Measurements from ENCODE around the gene CD37.

Gene CD37

GRCh38 chr19:49356382-49356781 lies 21.2 kb downstream of the CD37 start:
- Histone ChIP-seq H3K9ac (ENCODE audit: low read length) (no peak overlapping the region), H3K4me3 (ENCODE audit: low read length) (no peak overlapping the region), H3K36me3 (ENCODE audit: control insufficient read depth, low read depth, low read length) (peaks cover 63% of the 10 kb centered on the region), H3K27ac (ENCODE audit: low read length) (no peak overlapping the region), H3K9me3 (ENCODE audit: control insufficient read depth, low read depth, low read length) (no peaks in the 10 kb centered on the region), H3K4me1 (ENCODE audit: control insufficient read depth, low read depth, low read length) (no peaks in the 10 kb centered on the region), H3K27me3 (ENCODE audit: control insufficient read depth, insufficient read depth, low read length) (no peaks in the 10 kb centered on the region)

GRCh38 chr19:49357186-49357585 lies 22.0 kb downstream of the CD37 start:
- no peak overlapping the region for H3K9ac ChIP-seq (ENCODE audit: low read length)
- H3K9me3 ChIP-seq (ENCODE audit: control insufficient read depth, low read depth, low read length) = no peaks in the 10 kb centered on the region
- no peaks in the 10 kb centered on the region for H3K4me1 ChIP-seq (ENCODE audit: control insufficient read depth, low read depth, low read length)
- H3K4me3 ChIP-seq (ENCODE audit: low read length) = no peak overlapping the region
- H3K27me3 ChIP-seq (ENCODE audit: control insufficient read depth, insufficient read depth, low read length) = no peaks in the 10 kb centered on the region
- no peak overlapping the region for H3K27ac ChIP-seq (ENCODE audit: low read length)
- peaks cover 61% of the 10 kb centered on the region for H3K36me3 ChIP-seq (ENCODE audit: control insufficient read depth, low read depth, low read length)

DNA sequence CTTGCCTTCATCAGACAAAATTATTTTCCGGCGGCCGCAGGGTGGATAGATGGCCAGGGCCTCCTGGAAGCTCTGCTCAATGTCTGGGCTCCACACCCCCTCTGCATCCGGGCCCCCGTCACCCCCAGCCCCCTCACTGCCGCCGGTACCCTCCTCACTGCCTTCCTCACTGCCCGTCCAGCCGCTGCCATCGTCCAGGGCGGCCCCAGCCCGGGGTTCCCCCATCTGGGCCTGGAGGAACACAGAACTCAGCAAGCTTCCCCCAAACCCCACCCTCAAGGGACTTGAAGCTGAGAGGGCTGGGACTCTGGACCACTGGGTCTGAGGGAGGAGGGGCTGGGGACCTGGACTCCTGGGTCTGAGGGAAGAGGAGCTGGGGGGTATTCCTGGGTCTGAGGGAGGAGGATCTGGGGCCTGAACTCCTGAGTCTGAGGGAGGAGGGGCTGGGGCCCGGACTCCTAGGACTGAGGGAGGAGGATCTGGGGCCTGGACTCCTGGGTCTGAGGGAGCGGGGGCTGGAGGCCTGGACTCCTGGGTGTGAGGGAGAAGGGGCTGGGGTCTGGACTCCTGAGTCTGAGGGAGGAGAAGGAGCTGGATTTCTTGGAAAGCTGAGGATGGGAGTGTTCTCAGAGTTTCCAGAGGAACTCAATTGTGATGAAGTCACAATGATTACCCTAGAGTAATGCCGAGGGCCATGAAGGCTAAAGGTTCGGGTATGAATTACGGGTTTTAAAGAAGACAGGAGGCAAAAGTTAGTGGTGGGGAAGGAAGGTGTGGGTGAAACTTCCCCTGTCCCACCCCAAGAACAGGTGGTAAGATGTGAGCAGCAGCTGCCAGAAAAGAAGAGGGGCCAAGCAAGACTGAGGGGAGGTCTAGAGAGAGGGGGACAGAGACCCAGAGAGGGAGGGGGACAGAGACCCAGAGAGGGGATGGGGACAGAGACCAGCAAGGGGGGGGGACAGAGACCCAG lies 24.9 kb downstream of the CD37 start:
- Histone ChIP-seq H3K4me3 (ENCODE audit: low read length) (peak overlapping the region; percentile 95), H3K4me1 (ENCODE audit: control insufficient read depth, low read depth, low read length) (no peaks in the 10 kb centered on the region), H3K36me3 (ENCODE audit: control insufficient read depth, low read depth, low read length) (peaks cover 39% of the 10 kb centered on the region), H3K27ac (ENCODE audit: low read length) (no peak overlapping the region), H3K9ac (ENCODE audit: low read length) (peak overlapping the region; percentile 100), H3K9me3 (ENCODE audit: control insufficient read depth, low read depth, low read length) (no peaks in the 10 kb centered on the region), H3K27me3 (ENCODE audit: control insufficient read depth, insufficient read depth, low read length) (no peaks in the 10 kb centered on the region)

DNA sequence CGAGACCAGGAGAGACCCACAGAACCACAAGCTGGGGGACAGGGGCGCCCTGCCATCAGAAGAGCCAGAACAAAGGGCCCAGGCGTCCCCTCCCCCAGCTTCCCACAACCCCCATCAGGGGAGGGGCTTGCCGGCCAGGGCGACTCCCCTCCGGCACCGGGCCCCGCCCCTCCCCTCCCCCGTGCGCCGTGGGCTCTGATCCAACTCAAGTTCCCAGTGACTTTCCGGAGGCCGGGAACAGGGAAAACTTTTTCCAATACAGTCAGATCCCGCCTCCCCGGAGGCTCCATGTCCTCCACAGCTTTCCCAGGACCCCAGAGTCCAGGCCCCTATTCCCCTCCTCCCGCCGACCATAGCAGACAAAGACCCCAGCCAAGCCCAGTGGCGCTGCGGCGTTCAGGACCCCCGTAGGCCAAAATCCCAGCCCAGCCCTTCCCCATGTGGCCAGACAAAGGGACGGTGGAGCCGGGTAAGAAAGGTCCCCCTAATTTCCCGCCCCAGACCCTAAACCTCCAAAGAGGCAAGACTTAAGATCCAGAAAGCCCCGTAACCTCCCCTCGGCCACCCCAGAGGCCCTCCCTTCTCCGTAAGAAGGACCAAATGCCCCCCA lies 26.3 kb downstream of the CD37 start:
- Histone ChIP-seq H3K27ac (ENCODE audit: low read length) (peak overlapping the region; percentile 91), H3K4me3 (ENCODE audit: low read length) (peak overlapping the region; percentile 95), H3K4me1 (ENCODE audit: control insufficient read depth, low read depth, low read length) (no peaks in the 10 kb centered on the region), H3K27me3 (ENCODE audit: control insufficient read depth, insufficient read depth, low read length) (no peaks in the 10 kb centered on the region), H3K36me3 (ENCODE audit: control insufficient read depth, low read depth, low read length) (peaks cover 25% of the 10 kb centered on the region), H3K9me3 (ENCODE audit: control insufficient read depth, low read depth, low read length) (no peaks in the 10 kb centered on the region), H3K9ac (ENCODE audit: low read length) (peak overlapping the region; percentile 100)

- Histone ChIP-seq H3K9me3 (ENCODE audit: control insufficient read depth, low read depth, low read length) (no peaks in the 10 kb centered on the region), H3K27me3 (ENCODE audit: control insufficient read depth, insufficient read depth, low read length) (no peaks in the 10 kb centered on the region), H3K4me3 (ENCODE audit: low read length) (peak within 1 kb of the TSS; percentile 95), H3K36me3 (ENCODE audit: control insufficient read depth, low read depth, low read length) (peaks cover 17% of the 10 kb centered on the region), H3K4me1 (ENCODE audit: control insufficient read depth, low read depth, low read length) (no peaks in the 10 kb centered on the region), H3K27ac (ENCODE audit: low read length) (peak within 1 kb of the TSS; percentile 91), H3K9ac (ENCODE audit: low read length) (peak within 1 kb of the TSS; percentile 100)
Measured at GRCh38 chr19:49362048-49362928, 27.1 kb downstream of the CD37 start, which contains the start of gene TEAD2. Gene TEAD2 (minus strand): TSS chr19:49362416. CDS start chr19:49360075, 2,341 bp downstream.

- H3K9ac ChIP-seq (ENCODE audit: low read length) = peak overlapping the region; percentile 100
- peaks cover 12% of the 10 kb centered on the region for H3K36me3 ChIP-seq (ENCODE audit: control insufficient read depth, low read depth, low read length)
- H3K27me3 ChIP-seq (ENCODE audit: control insufficient read depth, insufficient read depth, low read length) = no peaks in the 10 kb centered on the region
- H3K4me1 ChIP-seq (ENCODE audit: control insufficient read depth, low read depth, low read length) = no peaks in the 10 kb centered on the region
- no peak overlapping the region for H3K27ac ChIP-seq (ENCODE audit: low read length)
- peak overlapping the region; percentile 95 for H3K4me3 ChIP-seq (ENCODE audit: low read length)
- H3K9me3 ChIP-seq (ENCODE audit: control insufficient read depth, low read depth, low read length) = no peaks in the 10 kb centered on the region
Measured at GRCh38 chr19:49362929-49363267, 27.7 kb downstream of the CD37 start.

DNA sequence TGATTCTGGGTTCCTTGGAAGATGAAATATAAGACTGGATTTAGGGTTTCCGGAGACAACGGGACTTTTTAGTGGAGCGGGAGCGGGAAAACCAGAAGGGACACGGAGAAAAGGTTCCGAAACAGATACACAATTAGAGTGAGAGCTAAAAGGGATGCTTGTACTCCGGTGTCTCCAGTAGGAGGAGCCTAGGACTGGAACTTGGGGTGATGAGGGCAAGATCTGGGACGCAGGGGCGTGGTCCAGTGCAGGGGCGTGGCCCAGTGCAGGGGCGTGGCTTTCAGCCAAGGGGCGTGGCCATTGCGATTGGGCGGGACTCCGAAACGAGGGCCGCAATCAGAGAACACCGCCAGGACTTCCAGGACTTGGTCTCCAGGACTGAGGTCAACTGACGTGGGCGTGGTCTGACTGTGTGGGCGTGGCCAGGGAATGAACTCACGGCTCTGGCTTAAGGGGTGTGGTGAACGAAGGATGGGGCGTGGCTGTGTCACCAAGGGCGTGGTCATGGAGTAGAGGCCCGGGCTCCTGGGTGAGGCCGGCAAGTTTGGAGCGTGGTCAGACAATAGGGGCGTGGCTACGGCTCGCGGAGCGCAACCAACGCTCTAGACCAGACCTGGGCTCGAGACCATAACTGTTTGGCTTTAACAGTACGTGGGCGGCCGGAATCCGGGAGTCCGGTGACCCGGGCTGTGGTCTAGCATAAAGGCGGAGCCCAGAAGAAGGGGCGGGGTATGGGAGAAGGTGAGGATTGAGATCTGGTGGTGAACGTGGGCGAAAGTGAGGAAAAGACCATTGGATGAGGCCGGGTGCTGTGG lies 28.3 kb downstream of the CD37 start, which contains the start of gene DKKL1:
Gene DKKL1 (plus strand): TSS at position 610 of the 815 bp plus-strand sequence. CDS start 122 bp downstream, at position 732.
- Histone ChIP-seq H3K27me3 (ENCODE audit: control insufficient read depth, insufficient read depth, low read length) (no peaks in the 10 kb centered on the region), H3K4me1 (ENCODE audit: control insufficient read depth, low read depth, low read length) (no peaks in the 10 kb centered on the region), H3K9me3 (ENCODE audit: control insufficient read depth, low read depth, low read length) (no peaks in the 10 kb centered on the region), H3K4me3 (ENCODE audit: low read length) (peak within 1 kb of the TSS; percentile 95), H3K36me3 (ENCODE audit: control insufficient read depth, low read depth, low read length) (peaks cover 10% of the 10 kb centered on the region), H3K27ac (ENCODE audit: low read length) (no peak within 1 kb of the TSS), H3K9ac (ENCODE audit: low read length) (peak within 1 kb of the TSS; percentile 100)

DNA sequence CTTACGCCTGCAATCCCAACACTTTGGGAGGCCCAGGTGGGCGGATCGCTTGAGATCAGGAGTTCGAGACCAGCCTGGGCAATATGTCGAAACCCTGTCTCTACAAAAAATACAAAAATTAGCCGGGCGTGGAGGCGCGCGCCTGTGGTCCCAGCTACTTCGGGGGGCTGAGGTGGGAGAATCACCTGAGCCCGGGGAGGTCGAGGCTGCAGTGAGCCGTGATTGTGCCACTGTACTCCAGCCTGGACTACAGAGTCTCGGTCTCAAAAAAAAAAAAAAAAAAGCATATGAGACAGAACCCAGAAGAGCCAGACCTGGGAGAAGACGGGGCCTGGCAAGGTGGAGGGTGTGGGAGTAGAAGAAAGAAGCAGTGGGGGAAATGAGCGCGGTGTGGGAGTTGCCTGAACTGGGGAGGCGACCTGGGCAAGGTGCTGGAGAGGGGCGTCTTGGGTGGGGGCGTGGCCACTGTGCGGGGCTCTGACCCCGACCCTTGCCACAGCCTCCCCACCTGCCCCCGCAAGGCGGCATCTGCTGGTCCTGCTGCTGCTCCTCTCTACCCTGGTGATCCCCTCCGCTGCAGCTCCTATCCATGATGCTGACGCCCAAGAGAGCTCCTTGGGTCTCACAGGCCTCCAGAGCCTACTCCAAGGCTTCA lies 29.0 kb downstream of the CD37 start:
- Histone ChIP-seq H3K27me3 (ENCODE audit: control insufficient read depth, insufficient read depth, low read length) (no peaks in the 10 kb centered on the region), H3K27ac (ENCODE audit: low read length) (no peak overlapping the region), H3K36me3 (ENCODE audit: control insufficient read depth, low read depth, low read length) (peaks cover 5% of the 10 kb centered on the region), H3K4me3 (ENCODE audit: low read length) (peak overlapping the region; percentile 37), H3K9ac (ENCODE audit: low read length) (peak overlapping the region; percentile 22), H3K9me3 (ENCODE audit: control insufficient read depth, low read depth, low read length) (no peaks in the 10 kb centered on the region), H3K4me1 (ENCODE audit: control insufficient read depth, low read depth, low read length) (no peaks in the 10 kb centered on the region)

DNA sequence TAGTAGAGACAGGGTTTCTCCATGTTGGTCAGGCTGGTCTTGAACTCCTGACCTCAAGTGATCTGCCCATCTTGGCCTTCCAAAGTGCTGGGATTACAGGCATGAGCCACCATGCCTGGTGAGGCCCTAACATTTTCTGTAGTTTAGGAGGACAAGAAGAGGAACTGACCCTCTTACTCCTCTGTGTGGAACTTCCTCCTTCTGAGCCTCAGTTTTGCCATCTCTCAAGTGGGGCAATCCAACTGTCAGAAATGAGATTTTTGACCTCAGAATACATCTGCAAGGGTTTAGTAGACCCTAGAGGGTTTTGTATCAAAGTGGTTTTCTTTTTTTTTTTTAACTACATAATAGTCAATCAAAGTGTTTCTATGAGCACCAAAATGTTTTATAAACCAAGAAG lies 30.9 kb downstream of the CD37 start:
- Histone ChIP-seq H3K4me3 (ENCODE audit: low read length) (no peak overlapping the region), H3K36me3 (ENCODE audit: control insufficient read depth, low read depth, low read length) (no peaks in the 10 kb centered on the region), H3K27ac (ENCODE audit: low read length) (no peak overlapping the region), H3K9ac (ENCODE audit: low read length) (no peak overlapping the region), H3K9me3 (ENCODE audit: control insufficient read depth, low read depth, low read length) (no peaks in the 10 kb centered on the region), H3K27me3 (ENCODE audit: control insufficient read depth, insufficient read depth, low read length) (no peaks in the 10 kb centered on the region), H3K4me1 (ENCODE audit: control insufficient read depth, low read depth, low read length) (no peaks in the 10 kb centered on the region)

DNA sequence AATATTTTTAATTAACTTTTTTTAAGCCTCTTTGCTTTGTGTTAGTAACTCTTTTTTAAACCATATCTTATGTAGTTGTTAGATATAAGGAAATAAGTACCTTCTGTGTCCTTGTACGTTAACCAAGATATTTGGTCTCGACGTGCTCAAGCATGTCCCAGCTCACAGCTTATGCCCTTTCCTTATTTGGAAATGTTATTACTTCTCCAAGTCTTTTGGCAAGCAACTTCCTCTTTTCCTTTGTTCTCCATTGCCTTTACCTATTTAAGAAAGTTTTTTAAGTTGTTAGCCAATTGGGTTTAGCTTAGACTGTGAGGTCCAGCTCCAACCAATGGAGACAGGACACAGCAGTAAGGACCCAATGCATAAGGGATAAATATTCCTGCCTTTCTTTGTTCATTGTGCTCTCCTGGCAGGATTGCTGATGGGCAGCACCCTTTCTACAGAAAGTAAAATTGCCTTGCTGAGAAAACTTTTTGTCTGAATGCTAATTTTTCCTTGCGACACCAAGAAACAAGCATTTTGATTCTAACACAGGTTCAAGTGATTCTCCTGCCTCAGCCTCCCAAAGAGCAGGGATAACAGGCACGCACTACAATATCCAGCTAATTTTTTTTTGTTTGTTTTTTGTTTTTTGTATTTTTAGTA lies 33.6 kb downstream of the CD37 start:
- Histone ChIP-seq H3K36me3 (ENCODE audit: control insufficient read depth, low read depth, low read length) (no peaks in the 10 kb centered on the region), H3K9me3 (ENCODE audit: control insufficient read depth, low read depth, low read length) (no peaks in the 10 kb centered on the region), H3K27ac (ENCODE audit: low read length) (no peak overlapping the region), H3K27me3 (ENCODE audit: control insufficient read depth, insufficient read depth, low read length) (no peaks in the 10 kb centered on the region), H3K4me1 (ENCODE audit: control insufficient read depth, low read depth, low read length) (peaks cover 3% of the 10 kb centered on the region), H3K9ac (ENCODE audit: low read length) (no peak overlapping the region), H3K4me3 (ENCODE audit: low read length) (no peak overlapping the region)

Data from iPS-18a (cell line).